Stimulated activated CD4-positive, alpha-beta T cell treated with anti-CD3 and anti-CD28 coated beads, Interleukin-2, amount 100 ng/mL, for 24 hours (primary cell): ENCODE measurements around the gene HINT2.
A peak's percentile ranks its signal among the peaks of the same experiment; 100 is the strongest.

Experiments used
- DNase-seq, 2 donors: peaks; one replicate each; pipeline ENCODE4 v3.0.0-alpha.2; 2020

Gene HINT2

GRCh38 chr9:35814841-35815543 is at the start of gene HINT2:
TSS of gene HINT2 (minus strand) at chr9:35815042. CDS start at chr9:35814979, 63 bp downstream.
- DNase-seq, result peak; percentile 98 to 99

DNA sequence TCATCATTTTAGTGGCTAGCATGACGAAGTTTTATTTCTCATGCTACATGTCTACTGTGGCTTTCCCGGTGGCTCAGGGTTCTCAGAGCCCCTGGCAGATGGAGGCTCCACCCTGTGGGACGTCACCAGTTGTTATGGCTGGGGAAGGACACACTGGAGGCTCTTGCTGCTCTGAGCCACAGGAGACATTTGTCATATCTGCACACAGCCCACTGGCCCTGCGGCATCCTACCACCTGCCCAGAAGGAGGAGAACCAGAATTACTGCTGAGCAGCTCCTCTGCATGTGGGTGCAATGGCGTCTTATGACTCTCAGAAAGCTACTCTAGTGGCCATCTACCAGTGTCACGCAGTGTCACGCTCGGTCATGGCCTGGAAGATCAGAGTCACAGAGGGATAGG is 48.7 kb upstream of the HINT2 start:
- DNase-seq, result no peak

- DNase-seq, result no peak
Measured at GRCh38 chr9:35862328-35862727, 47.5 kb upstream of the HINT2 start.

- DNase-seq, result peak in 1 of 2 donors; percentile 10
Measured at GRCh38 chr9:35861161-35861897, 46.5 kb upstream of the HINT2 start.

DNA sequence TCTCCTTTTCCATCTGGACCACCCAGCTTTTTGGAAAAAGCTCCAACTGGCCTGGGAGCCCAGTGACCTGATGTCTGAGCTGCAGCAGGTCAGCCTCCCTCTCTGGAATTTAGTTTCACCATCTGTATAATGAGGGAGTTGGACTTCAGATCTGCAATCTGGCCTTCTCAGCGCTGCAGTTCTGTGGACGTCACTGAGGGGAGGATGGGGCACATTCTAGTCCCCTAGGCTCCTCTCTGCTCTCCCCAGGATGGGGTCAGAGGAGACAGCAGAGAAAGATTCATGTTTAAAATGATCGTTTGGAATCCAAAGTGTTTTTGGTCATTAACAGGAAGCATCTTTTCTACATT is 45.1 kb upstream of the HINT2 start:
- DNase-seq, result no peak

- peak in 1 of 2 donors; percentile 15 for DNase-seq
Measured at GRCh38 chr9:35859310-35859989, 44.6 kb upstream of the HINT2 start.

- no peak for DNase-seq
Measured at GRCh38 chr9:35858458-35858857, 43.6 kb upstream of the HINT2 start.

- peak in 1 of 2 donors; percentile 8 for DNase-seq
Measured at GRCh38 chr9:35856882-35857281, 42.0 kb upstream of the HINT2 start.

DNA sequence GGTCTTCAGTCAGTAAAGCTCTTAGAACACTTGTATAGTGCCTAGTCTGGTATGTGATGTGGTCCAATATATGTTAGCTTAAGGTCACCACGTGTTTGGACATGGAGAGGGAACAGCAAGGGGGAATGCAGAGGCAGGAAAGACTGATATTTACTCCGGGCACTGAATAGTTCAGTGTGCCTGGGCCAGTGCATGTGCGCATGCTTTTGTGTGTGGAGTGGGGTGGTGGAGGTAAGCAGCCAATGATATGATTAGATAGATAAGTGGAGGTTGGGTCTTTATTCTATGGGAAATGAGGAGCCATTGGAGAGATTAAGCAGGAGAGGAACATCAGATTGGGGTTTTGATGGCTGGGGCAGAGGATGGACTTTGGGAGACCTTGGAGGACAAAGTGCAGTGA is 41.4 kb upstream of the HINT2 start:
- DNase-seq, result peak in 1 of 2 donors; percentile 3

DNA sequence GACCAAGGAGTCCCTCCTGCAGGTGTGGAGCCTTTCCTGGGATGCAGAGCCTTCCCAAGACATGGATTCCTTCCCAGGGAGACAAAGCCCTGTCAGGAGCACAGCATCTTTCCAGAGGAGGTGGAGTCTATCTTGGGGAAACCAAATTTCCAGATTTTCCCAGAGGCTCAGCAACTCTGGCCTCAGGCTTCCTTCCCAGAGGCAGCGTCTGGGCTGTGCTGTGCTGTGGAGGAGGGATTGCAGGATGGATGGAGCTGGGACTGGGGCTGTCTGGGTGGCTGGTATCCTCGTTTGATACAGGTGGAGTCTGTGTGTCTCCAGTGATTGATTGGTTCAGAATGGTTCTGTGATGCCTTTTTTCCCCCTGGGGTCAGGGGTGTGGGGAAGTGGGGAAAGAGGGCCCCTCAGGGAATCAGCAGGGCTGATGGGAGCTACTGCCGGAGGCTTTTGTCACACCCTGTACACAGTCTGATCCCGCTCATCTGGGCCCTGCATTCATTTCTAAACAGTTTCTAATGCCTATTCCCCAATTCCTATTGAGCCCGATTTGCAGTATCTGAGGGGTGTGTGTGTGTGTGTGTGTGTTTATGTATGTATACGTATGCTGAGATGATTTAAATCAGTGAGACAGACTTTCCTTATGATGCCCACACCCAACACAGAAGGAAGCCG is 39.4 kb upstream of the HINT2 start:
- peak in 1 of 2 donors; percentile 1 for DNase-seq

- peak in 1 of 2 donors; percentile 8 for DNase-seq
Measured at GRCh38 chr9:35852876-35853865, 38.3 kb upstream of the HINT2 start.

DNA sequence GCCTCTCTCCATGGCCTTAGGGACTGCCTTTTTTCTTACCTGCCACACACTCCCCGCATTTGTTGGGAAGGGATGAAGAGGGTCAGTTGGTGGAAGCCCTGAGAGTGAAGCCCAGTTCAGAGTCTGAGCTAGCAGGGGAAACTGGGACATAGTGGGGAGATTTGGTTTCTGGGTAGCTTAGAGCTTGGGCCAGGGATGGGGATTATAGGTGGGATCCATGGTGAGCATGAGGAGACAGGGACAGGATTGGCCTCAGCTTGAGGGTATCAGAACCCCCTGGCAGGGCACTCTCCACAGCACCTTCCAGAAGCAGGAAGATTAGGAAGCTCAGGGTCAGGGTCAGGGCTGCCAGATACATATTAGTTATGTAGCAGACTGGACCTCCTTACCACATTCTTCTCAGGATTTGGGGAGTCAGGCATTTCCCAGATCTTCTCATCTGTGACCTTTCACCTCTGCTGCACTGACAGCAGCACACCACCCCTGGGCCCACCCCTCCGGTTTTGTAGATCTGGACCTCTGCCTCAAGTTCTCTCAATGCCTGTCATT is 37.5 kb upstream of the HINT2 start:
- no peak for DNase-seq

DNA sequence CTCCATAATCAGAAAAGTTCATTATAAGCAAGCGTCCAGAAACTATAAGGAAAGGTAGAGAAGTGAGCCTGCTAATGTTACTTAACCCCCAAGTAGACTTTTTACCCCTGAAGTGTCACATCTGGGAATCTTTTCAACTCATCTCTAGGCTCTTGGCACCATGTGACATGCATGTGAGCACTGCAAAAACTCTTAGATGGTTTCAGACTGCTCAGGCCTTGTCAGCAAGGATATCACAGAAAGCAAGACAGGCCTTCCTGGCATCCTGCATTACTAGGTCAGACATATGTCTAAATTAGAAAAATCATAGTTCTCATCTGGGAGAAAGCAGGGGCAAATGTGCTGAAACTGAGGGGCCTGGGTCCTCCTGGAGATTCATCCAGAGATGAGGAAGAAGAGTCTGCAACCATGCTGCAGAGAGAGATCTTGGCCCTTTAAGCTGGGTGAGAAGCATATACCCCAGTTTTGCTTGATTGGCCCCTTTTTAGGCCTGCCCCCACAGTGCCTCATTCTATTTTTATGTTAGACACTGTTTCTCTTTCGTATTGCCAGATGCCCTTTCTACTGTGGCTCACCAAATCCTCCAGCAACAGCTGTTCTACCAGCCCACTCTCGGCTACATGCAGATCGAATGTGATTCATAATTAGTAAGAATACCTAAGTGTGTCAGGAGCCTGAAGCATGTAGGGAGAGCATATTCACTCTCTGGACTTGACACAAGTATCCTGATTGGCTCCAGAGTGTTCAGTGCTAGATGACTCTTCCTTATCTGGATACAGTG is 33.1 kb upstream of the HINT2 start:
- DNase-seq, result peak in 1 of 2 donors; percentile 29

DNA sequence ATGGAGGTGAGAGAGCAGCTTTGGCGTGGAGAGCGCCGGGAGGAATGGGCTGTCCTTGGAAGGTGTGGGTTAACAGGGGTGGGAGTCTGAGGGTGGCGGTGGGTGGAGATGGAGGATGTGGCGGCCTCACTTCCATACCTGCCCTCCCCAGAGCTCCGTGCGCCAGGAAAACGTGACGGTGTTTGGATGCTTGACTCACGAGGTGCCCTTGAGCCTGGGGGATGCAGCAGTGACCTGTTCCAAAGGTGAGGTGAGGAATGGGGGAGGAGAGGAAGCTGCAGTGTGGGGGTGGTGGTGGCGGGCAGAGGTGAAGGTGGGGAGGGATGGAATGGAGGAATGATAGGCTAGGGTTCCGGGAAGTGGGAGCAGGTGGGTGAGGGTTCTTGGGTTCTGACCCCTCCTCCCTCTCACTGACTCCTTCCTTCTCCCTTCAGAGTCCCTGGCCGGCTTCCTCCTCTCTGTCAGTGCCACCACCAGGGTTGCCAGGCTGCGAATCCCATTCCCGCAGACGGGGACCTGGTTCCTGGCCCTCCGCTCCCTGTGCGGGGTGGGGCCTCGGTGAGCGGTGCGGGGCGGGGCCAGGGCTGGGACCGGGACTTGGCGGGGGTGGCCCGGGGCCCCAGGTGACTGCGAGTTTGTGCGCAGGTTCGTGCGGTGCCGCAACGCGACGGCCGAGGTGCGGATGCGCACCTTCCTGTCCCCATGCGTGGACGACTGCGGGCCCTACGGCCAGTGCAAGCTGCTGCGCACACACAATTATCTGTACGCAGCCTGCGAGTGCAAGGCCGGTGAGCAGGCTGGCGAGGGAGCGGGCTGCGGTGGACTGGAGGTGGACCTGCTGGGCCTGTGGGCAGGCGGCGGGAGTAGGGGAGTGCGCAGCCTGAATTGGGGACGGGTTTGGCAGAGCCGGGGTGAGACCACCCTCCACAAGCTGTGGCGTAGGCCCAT is 31.3 kb upstream of the HINT2 start:
- DNase-seq, result no peak

DNA sequence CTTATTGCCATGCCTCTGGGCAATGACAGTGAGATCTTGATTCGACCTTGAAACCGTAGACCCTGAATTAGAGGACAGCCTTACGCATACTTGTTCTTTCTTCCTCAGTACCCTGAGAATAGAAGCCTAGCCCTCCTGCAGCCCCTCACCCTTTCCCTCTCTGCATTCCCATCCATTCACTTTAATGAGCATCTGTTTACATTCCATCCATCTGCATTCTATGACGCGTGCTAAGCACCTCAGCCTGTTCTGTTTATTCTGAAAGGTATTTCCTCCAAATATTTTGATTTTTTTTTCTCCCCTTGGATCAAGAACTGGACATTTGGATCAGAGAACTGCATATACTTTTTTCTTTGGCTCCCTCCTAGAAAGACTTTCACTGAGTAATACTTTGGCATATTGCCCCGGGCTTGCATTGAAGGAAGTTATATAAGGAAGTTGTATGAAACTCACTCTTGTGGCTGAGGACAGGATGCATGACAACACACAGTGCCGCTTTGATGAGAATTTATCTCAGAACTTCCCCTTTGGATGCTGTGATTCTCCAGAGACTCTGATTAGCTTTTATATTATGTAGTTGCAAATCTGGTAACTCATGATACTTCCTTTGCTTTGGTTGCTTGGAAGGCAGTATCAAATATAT is 29.9 kb upstream of the HINT2 start:
- no peak for DNase-seq

DNA sequence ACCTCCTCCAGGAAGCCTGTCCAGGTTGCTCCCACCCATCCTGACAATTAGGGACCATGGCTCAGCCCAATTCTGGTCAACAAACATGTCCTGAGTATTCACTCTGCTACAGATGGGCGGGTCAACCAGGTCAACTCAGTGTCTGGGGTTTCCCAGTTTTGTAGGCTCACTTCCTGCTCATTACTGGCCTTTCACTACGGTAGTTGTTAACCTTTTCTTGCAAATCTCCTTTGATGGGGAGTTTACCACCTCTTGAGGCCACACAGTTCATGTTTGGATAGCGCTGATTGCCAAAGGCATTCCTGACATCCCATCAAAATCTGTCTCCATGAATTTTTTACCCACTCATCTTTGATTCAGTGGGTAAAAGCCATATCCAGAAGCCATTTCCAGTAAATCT is 28.0 kb upstream of the HINT2 start:
- no peak for DNase-seq

DNA sequence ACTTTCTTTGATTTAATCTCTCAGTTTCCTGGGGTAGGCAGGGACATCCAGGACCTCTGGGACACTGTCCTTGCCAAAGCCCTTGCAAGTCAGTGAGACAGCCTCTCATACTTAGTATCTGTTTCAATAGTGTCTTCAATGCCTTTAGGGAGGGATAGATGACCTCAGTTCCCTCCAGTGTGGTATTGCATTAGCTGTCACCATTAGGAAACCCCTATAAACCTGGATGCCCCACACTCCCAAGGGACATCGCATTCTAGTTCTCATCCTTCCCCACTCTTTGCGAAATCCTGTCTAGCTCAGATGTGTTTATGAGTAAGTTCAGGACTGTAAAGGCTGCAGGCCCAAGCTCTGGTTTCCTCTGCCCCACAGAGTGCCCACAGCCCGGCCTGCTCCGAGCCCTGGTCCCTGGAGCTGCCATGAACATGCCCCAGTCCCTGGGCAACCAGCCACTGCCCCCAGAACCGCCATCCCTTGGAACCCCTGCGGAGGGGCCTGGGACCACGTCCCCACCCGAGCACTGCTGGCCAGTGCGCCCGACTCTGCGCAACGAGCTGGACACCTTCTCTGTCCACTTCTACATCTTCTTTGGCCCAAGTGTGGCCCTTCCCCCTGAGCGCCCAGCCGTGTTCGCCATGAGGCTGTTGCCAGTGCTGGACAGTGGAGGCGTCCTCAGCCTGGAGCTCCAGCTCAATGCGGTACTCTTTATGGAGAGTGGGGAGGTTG is 27.3 kb upstream of the HINT2 start:
- DNase-seq, result no peak

DNA sequence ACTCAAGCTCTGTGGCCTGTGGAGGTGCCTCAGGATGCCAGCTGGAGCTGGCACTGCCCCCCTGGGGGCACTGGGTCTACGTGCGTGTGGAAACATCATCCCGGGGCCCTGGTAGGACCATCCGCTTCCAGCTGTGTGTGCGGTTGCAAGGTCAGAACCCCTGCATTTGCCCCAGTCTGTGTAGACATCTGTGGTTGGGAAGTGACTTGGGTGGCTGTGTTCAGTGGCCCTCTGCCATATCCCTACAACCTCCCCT is 26.7 kb upstream of the HINT2 start:
- DNase-seq, result no peak
